HS-27A (cell line): ENCODE measurements around the gene ZC3H6.
"Not testable (repeated sequence)": the region's sequence is repeated elsewhere in the genome, so short reads cannot be mapped to it uniquely, and the experiment has no call there.

Experiments
- DNase-seq: peaks from one replicate; pipeline ENCODE4 v3.0.0-alpha.2; 2012; ENCODE audit warnings: low read depth, missing footprints

ZC3H6 gene

DNA sequence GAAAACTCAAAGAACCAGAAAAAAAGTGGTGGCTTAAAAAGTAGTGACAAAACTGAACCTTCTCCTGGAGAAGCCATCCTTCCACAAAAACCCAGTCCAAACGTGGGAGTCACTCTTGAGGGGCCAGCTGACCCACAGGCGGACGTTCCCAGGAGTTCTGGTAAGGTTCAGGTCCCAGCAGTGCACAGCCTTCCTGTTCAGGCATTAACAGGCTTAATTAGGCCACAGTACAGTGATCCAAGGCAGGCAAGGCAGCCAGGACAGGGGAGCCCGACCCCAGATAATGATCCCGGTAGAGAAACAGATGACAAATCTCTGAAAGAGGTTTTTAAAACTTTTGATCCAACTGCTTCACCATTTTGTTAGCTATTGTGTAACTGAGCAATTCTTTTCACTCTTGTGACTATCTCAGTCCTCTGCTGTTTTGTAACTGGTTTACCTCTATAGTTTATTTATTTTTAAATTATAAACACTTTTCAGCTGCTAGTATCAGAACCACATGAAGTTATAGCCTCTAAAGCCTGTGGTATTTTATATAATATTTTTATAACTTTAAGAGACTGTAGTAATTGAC lies 56.8 kb downstream of the ZC3H6 start:
- DNase-seq, result no peak

DNA sequence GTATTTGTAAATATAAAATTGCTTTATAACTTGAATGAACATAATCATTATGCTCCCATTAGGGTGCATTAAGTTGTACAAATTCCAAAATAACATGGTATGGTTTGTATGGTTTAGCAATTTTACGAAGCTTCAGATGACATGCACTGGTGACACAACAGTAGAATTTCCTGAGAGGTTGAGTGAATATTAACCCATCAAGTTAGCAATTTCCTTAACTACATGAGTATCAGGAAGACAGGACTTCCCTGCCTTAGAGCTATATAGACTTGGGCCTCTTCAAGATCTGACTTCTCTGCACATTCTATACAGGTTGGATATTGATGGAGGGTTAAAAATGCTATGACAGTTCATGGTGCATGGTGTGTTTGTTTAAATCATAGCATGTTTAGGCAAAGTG lies 60.2 kb downstream of the ZC3H6 start:
- no peak for DNase-seq

DNA sequence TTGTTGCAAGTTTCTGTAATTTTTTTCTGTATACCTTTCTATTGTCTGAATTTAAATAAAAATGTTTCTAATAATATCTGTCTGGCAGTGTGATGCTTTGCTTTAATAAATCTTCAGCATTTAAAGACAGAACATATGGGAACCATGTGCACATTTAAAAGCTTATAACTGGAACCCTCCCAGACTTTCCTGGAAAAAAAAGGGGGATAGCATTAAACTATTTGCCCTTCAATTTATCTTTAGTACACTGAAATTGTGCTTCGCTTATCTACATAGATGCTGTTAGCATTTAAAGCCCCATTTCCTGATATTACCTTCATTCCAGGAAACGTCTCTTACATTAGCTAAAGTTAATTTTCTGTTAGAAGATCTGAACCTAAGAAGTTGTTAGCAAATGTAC lies 64.6 kb downstream of the ZC3H6 start:
- no peak for DNase-seq

DNA sequence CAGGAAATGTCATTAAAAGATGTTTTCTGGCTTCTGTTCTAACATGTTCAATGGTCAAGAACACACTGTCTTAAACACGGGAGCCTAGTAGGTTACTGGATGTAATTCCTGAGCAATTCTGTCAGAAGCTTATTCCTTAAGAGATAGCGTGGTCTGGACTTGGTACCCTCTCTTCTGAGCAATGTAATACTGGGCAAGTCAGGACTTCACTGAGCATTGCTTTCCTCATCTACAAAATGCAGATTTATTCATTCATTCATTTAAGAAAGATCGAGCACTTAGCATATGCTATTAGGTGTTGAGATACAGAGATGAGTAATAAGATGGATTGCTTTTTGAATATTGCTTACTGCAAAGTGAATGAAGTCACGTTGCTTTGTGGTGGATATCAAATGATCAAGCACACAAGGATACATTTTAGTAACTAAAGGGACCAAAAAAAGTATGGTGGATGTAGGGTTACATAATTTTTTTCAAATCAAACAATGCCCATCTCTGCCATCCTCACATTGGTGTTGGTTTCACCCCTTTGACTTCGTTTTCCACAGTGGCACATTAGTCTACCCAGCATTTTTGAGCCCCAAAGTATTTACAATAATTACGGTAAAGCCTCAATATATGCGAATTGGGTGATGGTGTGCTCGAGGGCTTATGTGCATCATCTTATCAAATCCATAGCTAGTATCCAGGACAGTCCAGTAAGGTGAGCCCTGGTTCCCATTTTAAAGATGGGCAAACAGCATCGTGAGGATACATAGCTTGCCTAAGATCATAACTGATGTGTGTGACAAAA lies 65.3 kb downstream of the ZC3H6 start:
- DNase-seq, result no peak

DNA sequence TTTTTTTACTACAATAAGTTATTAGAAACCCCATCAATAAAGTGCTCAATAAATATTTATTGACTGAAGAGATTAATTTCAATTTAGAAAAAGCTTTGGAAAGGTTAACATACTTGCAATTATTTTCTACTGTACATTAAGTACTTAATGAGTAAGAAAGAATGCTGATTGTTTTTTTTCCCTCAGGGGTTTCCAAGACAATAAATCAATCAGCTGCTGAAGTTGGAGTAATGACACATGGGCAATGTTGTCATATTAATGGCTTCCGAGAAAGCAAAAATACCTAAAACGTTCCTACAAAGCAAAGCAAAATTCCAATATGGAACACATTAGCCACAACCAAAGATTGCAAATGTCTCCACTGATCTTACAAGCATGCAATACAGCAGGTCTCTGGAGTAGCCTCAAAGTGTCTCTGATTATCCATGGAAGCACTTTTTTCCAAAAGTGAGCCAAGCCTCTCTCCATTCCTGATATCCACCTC lies 66.7 kb downstream of the ZC3H6 start:
- DNase-seq, result no peak

DNA sequence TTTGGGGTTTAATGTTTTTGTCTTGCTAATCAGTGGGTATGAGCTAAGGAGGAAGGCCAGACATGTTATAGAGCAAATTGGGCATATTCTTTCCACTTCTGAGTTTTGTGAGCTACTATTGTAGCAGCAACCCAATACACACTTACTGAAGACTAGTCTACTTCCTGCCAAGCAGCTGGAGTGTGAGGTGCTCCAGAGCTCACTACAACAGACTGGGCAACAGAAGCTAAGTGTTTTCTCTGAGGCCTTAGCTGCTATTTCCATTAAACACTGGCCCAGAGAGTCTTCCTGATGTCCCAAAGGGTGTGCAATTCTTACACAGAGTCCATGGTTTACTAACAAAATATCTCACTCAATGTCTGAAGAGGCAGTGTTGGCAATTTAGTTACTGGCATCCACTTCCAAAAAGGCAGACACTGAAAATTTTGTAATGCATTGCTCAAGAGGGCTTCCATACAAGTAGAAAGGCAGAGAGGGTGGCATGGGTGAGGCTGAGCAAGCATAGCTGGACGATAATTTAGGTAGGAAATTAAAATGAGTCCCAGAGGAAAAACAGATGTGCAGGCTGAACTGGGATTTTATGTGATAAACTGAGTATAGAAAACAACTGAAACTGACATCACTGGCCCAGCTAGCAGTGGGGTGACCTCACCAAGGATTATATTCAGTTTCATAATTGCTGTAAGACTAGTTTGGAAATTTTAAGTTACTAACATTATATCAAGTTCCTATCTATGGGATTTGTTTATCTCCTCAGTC lies 68.6 kb downstream of the ZC3H6 start:
- no peak for DNase-seq

DNA sequence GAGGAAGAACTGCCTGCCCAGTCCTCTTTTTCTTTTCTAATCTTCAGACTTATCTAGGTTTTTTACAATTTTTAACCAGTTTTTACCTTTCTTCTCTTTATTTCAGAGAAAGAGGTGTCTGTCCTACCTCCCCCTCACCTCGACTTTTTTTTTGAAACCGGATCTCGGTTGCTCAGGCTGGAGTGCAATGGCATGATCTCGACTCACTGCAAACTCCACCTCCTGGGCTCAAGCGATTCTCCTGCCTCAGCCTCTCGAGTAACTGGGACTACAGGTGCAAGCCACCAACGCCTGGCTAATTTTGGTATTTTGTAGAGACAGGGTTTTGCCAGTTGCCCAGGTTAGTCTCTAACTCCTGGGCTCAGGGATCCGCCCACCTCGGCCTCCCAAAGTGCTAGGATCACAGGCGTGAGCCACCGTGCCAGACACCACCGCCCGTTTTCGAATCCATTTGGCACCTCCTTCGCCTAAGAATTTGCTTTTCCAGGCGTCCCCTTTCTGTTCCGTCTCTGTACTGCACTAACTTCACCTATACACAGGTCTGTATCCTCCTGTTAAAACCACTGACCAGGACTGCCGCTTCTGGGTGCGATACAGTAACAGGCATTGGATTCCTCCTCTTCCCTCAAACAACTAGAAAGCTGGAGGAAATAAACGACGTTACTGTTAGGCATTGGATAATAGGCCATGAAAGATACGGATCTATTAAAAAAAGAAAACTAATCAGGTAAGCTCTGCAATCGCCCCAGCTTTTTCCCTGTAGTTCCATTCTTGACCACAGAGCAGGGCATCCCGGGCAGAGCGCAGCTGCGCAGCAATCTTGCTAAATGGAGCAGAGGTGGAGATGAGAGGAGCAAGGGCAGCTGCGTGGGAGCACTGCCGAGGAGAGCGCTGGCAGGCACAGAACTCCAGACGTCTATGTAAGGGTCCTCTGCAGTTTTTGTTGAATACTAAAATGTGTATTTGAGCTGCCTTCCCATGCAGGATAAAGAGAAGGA lies 69.9 kb downstream of the ZC3H6 start:
- DNase-seq, result no peak

DNA sequence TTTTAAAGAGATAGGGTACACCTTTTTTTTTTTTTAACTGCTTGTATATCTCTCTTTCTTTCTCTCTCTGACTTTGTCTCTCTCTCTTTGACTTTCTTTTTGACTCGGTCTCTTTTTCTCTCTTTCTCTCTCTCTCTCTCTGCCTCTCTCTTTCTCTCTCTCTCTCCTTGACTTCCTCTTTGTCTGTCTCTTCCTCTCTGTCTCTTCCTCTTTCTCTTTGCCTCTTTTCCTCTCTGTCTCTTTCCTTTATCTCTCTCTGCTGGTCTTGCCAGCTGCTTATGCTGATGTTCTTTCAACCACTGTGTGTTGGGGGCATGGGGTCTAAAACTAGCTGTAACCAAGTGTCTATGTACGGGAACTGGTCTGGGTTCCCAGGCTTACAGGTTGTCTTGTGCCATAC lies 76.9 kb downstream of the ZC3H6 start:
- DNase-seq, result not testable (repeated sequence)

DNA sequence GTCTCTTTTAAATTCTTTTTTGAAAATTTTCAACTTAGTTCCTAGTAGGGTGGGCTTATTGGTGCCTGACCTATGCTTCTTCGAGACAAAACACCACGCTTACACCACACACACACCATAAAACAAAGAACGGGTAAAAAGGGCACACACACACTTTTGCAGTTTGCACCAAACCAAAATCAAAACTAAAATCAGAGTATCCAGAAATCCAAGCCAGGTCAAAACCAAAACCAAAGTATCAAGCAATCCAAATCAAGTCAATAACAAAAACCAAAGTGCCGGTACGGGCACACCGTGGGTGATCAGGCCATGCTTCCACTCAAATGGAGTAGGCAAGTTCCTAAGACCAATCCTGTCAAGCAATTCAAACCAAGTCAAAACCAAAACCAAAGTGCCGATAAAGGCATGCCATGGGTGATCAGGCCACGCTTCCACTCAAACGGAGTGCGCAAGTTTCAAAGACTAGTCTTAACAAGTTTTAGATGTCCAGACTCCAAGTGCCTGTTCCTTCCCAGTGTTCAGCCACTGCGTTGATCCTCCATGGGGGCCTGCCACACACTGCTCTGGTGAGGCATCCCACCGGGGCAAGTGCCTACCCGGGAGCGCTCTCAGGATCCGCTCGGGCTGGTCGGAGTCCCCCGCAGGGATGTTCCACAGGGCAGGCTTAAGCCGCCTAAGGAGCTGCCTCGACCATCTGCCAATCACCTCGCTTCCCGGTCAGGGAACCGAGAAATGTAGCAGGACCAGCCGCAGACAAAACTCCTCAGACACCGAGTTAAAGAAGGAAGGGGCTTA lies 77.6 kb downstream of the ZC3H6 start:
- DNase-seq, result not testable (repeated sequence)

DNA sequence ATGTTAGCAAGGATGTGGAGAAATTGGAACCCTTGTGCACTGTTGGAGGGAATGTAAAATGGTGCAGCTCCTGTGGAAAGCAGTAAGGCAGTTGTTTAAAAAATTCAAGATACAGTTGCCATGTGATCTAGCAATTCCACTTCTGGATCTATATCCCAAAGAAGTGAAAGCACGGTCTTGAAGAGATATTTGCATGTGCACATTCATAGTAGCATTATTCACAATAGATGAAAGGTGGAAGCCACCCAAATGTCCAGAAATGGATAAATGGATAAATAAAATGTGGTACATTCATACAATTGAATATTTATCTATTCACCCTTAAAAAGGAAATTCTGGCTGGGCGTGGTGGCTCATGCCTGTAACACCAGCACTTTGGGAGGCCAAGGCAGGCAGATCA lies 78.9 kb downstream of the ZC3H6 start:
- not testable (repeated sequence) for DNase-seq

DNA sequence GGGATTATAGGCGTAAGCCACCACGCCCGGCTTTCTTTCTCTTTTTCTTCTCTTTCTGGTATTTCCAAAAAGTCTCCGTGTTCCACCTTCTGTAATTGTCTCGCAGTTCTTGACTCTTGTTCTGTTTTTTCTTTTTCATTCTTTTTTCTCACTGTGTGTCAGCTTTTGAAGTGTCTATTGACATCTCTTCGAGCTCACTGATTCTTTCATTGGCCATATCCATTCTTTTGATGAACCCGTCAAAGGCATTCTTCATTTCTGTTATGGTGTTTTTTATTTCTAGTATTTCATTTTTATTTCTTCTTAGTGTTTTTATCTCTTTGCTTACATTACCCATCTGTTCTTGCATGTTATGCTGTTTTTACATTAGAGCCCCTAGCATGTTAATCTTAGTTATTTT lies 84.7 kb downstream of the ZC3H6 start:
- DNase-seq, result not testable (repeated sequence)
